ENCODE data around the gene SHANK1.

The SHANK1 gene

DNA sequence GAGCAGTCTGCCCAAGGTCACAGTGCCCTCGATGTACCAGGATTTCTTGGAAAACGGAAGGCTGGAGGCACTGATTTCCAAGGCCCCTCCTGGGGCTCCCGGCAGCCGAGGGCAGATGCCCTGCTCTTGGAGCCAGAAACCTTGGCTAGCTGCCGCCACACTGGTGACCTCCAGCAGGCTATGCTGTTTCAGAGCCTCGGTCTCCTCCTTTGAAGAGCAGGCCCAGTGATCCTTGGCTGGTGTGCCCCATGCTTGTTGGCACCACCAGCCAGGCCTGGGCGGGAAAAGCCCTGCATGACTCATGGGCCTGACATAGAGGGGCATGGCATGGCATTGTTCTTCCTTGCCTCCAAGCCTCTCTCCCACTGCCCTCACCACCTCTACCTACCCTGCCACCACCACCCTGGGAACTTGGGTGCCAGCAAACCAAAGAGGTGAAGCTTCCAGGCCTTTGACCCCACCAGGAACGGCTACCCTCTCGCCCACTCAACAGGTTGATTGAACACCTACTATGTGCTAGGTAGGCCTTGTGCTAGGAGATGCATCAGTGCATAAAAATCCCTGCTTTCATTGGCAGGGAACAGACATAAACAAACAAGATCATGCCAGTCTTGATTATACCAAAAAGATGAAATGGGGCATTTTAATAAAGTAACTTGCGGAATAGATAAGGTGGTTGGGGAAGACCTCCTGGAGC lies 2.0 kb upstream of the SHANK1 start:
- no peak for TF ChIP-seq PAX5 (IDR thresholded peaks at IDR 0.05; ENCODE audit: insufficient read depth, low read length, severe bottlenecking)
- DNase-seq (ENCODE audit: insufficient read length, low spot score) (no peak), FAIRE-seq (no peak)

GRCh38 chr19:50720921-50721381 lies 1.3 kb upstream of the SHANK1 start:
- FAIRE-seq (no peak), DNase-seq (ENCODE audit: insufficient read length, low spot score) (no peak)
- TF ChIP-seq SPI1 (IDR thresholded peaks at IDR 0.05; ENCODE audit: low read depth, low read length): no peak
- no peak for TF ChIP-seq POU2F2 (IDR thresholded peaks at IDR 0.05; ENCODE audit: low read depth, low read length)
- no peak for TF ChIP-seq POLR2A (IDR thresholded peaks at IDR 0.05; ENCODE audit: low read depth, low read length)
- TF ChIP-seq POLR2AphosphoS5 (IDR thresholded peaks at IDR 0.05; ENCODE audit: low read depth, low read length): no peak
- no peak for TF ChIP-seq TAF1 (IDR thresholded peaks at IDR 0.05; ENCODE audit: low read depth, low read length)
- TF ChIP-seq PAX5 (IDR thresholded peaks at IDR 0.05; ENCODE audit: insufficient read depth, low read length, severe bottlenecking): no peak

GRCh38 chr19:50720181-50720920 lies 749 bp upstream of the SHANK1 start:
- FAIRE-seq (no peak), DNase-seq (ENCODE audit: insufficient read length, low spot score) (no peak)
- TF ChIP-seq PAX5 (IDR thresholded peaks at IDR 0.05; ENCODE audit: insufficient read depth, low read length, severe bottlenecking): no peak
- TF ChIP-seq SPI1 (IDR thresholded peaks at IDR 0.05; ENCODE audit: low read depth, low read length): no peak
- TF ChIP-seq POU2F2 (IDR thresholded peaks at IDR 0.05; ENCODE audit: low read depth, low read length): no peak
- TF ChIP-seq POLR2AphosphoS5 (IDR thresholded peaks at IDR 0.05; ENCODE audit: low read depth, low read length): no peak
- no peak for TF ChIP-seq POLR2A (IDR thresholded peaks at IDR 0.05; ENCODE audit: low read depth, low read length)
- TF ChIP-seq TAF1 (IDR thresholded peaks at IDR 0.05; ENCODE audit: low read depth, low read length): no peak

GRCh38 chr19:50719119-50719435 lies 525 bp downstream of the SHANK1 start:
- FAIRE-seq (no peak), DNase-seq (ENCODE audit: insufficient read length, low spot score) (no peak)
- no peak for TF ChIP-seq POLR2A (IDR thresholded peaks at IDR 0.05; ENCODE audit: low read depth, low read length)
- no peak for TF ChIP-seq TAF1 (IDR thresholded peaks at IDR 0.05; ENCODE audit: low read depth, low read length)
- no peak for TF ChIP-seq PAX5 (IDR thresholded peaks at IDR 0.05; ENCODE audit: insufficient read depth, low read length, severe bottlenecking)
- TF ChIP-seq SPI1 (IDR thresholded peaks at IDR 0.05; ENCODE audit: low read depth, low read length): no peak
- no peak for TF ChIP-seq POU2F2 (IDR thresholded peaks at IDR 0.05; ENCODE audit: low read depth, low read length)
- no peak for TF ChIP-seq POLR2AphosphoS5 (IDR thresholded peaks at IDR 0.05; ENCODE audit: low read depth, low read length)

DNA sequence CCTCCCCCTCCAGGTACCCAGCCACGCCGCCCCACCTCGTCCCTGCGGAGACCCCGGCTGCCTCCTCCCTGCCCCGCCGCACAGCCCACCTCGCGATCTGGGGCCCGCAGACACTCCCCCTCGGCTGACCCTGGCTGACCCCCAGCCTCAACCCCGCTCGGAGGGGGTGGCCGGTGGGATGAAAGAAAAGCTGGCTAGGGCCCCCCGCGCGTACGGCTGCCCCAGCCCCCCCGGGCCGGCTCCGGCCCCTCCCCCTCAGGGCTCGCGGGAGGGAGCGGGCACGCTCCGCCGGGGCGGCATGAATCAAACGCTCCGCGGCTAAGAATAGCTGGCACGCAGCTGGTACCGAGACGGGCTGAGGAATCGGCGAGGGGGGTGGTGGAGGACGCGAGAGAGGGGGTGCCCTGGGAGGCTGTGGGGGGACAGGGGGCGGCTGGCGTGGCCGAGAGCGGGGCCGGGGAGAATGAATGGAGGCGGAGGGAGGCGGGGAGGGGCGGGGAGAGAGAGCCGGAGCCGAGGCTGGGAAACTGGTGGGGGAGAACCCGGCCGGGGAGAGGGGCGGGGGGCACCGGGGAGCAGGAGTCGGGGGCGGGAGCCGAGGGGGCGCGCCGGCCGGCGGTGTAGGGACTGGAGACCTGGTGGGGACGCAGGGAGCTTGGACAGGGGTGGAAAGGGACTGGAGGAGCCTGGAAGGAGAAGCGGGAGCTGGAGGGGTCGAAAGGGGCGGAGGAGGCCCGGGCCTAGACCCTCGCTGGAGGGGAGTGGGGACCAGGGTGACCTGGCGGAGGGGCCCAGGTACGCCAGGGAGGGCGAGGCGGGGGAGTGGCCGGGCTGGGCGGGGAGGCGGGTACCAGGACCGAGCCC lies 1.1 kb downstream of the SHANK1 start:
- no peak for TF ChIP-seq TAF1 (IDR thresholded peaks at IDR 0.05; ENCODE audit: low read depth, low read length)
- no peak for TF ChIP-seq PAX5 (IDR thresholded peaks at IDR 0.05; ENCODE audit: insufficient read depth, low read length, severe bottlenecking)
- no peak for TF ChIP-seq SPI1 (IDR thresholded peaks at IDR 0.05; ENCODE audit: low read depth, low read length)
- no peak for TF ChIP-seq POLR2AphosphoS5 (IDR thresholded peaks at IDR 0.05; ENCODE audit: low read depth, low read length)
- no peak for TF ChIP-seq POU2F2 (IDR thresholded peaks at IDR 0.05; ENCODE audit: low read depth, low read length)
- FAIRE-seq (no peak), DNase-seq (ENCODE audit: insufficient read length, low spot score) (no peak)

DNA sequence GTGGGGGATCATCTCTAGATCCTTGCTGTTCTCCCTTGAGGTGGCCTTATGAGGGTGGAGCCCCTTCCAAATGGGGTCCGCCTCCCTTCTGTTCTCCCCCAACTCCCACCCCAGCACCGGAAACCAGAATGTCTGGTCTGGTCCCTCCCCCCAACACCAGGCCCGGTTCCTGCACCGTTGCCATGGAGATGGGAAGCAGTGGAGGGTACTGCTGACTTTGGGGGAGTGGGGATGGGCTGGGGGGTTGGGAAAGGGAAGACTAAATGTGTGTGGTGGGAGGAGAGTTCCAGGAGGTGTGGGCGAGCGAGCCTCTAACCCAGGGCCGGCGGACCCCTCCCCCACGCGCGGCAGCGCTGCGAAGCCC lies 1.7 kb downstream of the SHANK1 start:
- DNase-seq (ENCODE audit: insufficient read length, low spot score) (no peak), FAIRE-seq (no peak)
- TF ChIP-seq POU2F2 (IDR thresholded peaks at IDR 0.05; ENCODE audit: low read depth, low read length) (no peak), POLR2A (IDR thresholded peaks at IDR 0.05; ENCODE audit: low read depth, low read length) (no peak), TAF1 (IDR thresholded peaks at IDR 0.05; ENCODE audit: low read depth, low read length) (no peak), SPI1 (IDR thresholded peaks at IDR 0.05; ENCODE audit: low read depth, low read length) (no peak), PAX5 (IDR thresholded peaks at IDR 0.05; ENCODE audit: insufficient read depth, low read length, severe bottlenecking) (no peak), POLR2AphosphoS5 (IDR thresholded peaks at IDR 0.05; ENCODE audit: low read depth, low read length) (no peak)

- no peak for DNase-seq (ENCODE audit: insufficient read length, low spot score)
Measured at GRCh38 chr19:50717026-50717723, 2.4 kb downstream of the SHANK1 start.

DNA sequence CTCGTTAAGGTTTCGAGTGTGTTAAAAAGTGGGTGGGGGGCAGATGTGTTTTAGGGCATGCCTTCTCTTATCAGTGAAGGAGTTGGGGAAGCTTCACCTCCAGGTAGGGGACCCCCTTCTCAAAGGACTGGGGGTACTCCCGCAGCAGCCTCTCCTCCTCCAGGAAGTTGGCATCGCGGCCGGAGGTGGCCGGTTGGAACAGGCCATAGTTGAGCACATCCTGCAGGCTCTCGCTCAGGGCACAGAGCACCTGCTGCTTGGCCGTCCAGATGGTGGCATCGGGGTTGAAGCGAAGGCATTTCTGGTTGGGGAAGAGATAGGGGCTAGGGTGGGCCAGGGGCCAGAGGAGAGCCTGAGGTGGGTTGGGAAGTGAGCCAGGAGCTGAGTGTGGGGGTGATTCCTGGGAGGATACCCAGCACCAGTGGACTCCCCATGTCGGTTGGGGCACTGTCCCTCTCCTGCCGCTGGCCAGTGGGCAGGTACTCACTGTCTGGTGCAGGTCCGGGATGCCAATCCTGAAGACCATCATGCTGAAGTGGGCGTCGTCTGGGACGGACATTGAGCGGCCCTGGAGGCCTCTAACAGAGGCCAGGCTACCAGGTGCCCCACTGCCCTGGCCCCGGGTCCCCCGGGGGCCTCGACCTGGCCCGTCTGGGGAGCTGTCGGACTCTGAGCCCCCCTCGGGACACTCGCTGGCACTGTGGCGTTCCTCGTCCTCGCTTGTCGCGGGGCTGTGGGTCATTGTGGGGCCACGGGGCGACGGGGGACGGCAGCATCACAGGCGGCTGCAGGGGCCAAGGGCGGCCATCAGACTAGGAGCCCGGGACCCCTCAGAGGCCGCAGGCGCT lies 3.2 kb downstream of the SHANK1 start:
- no peak for DNase-seq (ENCODE audit: insufficient read length, low spot score)
- FAIRE-seq: no peak
- TF ChIP-seq POLR2A (IDR thresholded peaks at IDR 0.05; ENCODE audit: low read depth, low read length) (no peak), TAF1 (IDR thresholded peaks at IDR 0.05; ENCODE audit: low read depth, low read length) (no peak), POLR2AphosphoS5 (IDR thresholded peaks at IDR 0.05; ENCODE audit: low read depth, low read length) (no peak), SPI1 (IDR thresholded peaks at IDR 0.05; ENCODE audit: low read depth, low read length) (no peak), PAX5 (IDR thresholded peaks at IDR 0.05; ENCODE audit: insufficient read depth, low read length, severe bottlenecking) (no peak), POU2F2 (IDR thresholded peaks at IDR 0.05; ENCODE audit: low read depth, low read length) (no peak)

More at GRCh38 chr19:50717026-50717723, 2.4 kb downstream of the SHANK1 start:
- no peak for FAIRE-seq
- no peak for TF ChIP-seq PAX5 (IDR thresholded peaks at IDR 0.05; ENCODE audit: insufficient read depth, low read length, severe bottlenecking)
- no peak for TF ChIP-seq POLR2A (IDR thresholded peaks at IDR 0.05; ENCODE audit: low read depth, low read length)
- no peak for TF ChIP-seq POLR2AphosphoS5 (IDR thresholded peaks at IDR 0.05; ENCODE audit: low read depth, low read length)
- TF ChIP-seq POU2F2 (IDR thresholded peaks at IDR 0.05; ENCODE audit: low read depth, low read length): no peak
- no peak for TF ChIP-seq SPI1 (IDR thresholded peaks at IDR 0.05; ENCODE audit: low read depth, low read length)
- no peak for TF ChIP-seq TAF1 (IDR thresholded peaks at IDR 0.05; ENCODE audit: low read depth, low read length)

Measured in GM12891 (cell line).